ENCODE measurements around the gene COX20. TPM values are rescaled to one million over a fixed set of nuclear protein-coding genes. Genes with fewer than 3 reads are reported as not detected.

The COX20 gene
- total RNA-seq, 1 experiment from 2014 or later: 55.0 TPM

- POLR2A ChIA-PET: no interaction called here
- Histone ChIP-seq H3K4me1 (ENCODE audit: control insufficient read depth, insufficient read depth, low read length) (no peaks in the 10 kb centered on the region), H3K27ac (ENCODE audit: low read length) (no peak overlapping the region), H3K27me3 (ENCODE audit: control insufficient read depth, insufficient read depth, low read length) (no peaks in the 10 kb centered on the region; the same call in 1 of the 2 replicates), H3K36me3 (ENCODE audit: control insufficient read depth, insufficient read depth, low read length) (no peaks in the 10 kb centered on the region), H3K4me3 (ENCODE audit: low read depth in 2 of 2, low read length in 2 of 2) (no peak overlapping the region), H3K9me3 (ENCODE audit: control insufficient read depth, insufficient read depth, low read depth, low read length) (no peaks in the 10 kb centered on the region)
- TF ChIP-seq SIN3A (IDR thresholded peaks at IDR 0.05; ENCODE audit: borderline replicate concordance, insufficient read depth, low read depth, low read length) (no peak), TCF7L2 (IDR thresholded peaks at IDR 0.05; ENCODE audit: low read depth, low read length) (no peak), CTCF (IDR thresholded peaks at IDR 0.05) (no peak), POLR2AphosphoS5 (IDR thresholded peaks at IDR 0.05; ENCODE audit: low read depth, low read length) (no peak), REST (IDR thresholded peaks at IDR 0.05; ENCODE audit: insufficient read depth in 1 of 2, low read depth in 2 of 2, low read length in 1 of 2) (no peak)
- CTCF ChIA-PET: no interaction called here
- intact Hi-C loops (cut with micrococcal nuclease; ENCODE audit: unreplicated experiment) (no loop called here), in situ Hi-C loops (cut with HindIII; ENCODE audit: low pct_unique_long_range_greater_than_20kb, low sequenced_read_pairs) (no loop called here)
- no peak for ATAC-seq
- BruUV-seq (replicated peaks): no TSS peak
- no peak for DNase-seq (ENCODE audit: low read depth, low spot score)
Measured at GRCh38 chr1:244789276-244789580, 46.2 kb upstream of the COX20 start.

GRCh38 chr1:244789731-244790130 is 45.7 kb upstream of the COX20 start:
- no peaks in the 10 kb centered on the region for H3K9me3 ChIP-seq (ENCODE audit: control insufficient read depth, insufficient read depth, low read depth, low read length)
- no peak overlapping the region for H3K27ac ChIP-seq (ENCODE audit: low read length)
- H3K36me3 ChIP-seq (ENCODE audit: control insufficient read depth, insufficient read depth, low read length): no peaks in the 10 kb centered on the region
- no peaks in the 10 kb centered on the region; the same call in 1 of the 2 replicates for H3K27me3 ChIP-seq (ENCODE audit: control insufficient read depth, insufficient read depth, low read length)
- in situ Hi-C loops (cut with HindIII; ENCODE audit: low pct_unique_long_range_greater_than_20kb, low sequenced_read_pairs) (no loop called here), intact Hi-C loops (cut with micrococcal nuclease; ENCODE audit: unreplicated experiment) (no loop called here)
- no peak for DNase-seq (ENCODE audit: low read depth, low spot score)
- ChIA-PET POLR2A (interaction anchor here (0.5 to 0.6 kb wide), 2 partner anchors 29 to 193 kb away, joined by 6 to 7 read pairs; no protein-coding TSS in a partner anchor), CTCF (no interaction called here)
- BruUV-seq (replicated peaks): no TSS peak
- ATAC-seq: no peak
- H3K4me1 ChIP-seq (ENCODE audit: control insufficient read depth, insufficient read depth, low read length): no peaks in the 10 kb centered on the region
- TF ChIP-seq CTCF (IDR thresholded peaks at IDR 0.05) (no peak), POLR2AphosphoS5 (IDR thresholded peaks at IDR 0.05; ENCODE audit: low read depth, low read length) (no peak), SIN3A (IDR thresholded peaks at IDR 0.05; ENCODE audit: borderline replicate concordance, insufficient read depth, low read depth, low read length) (no peak), TCF7L2 (IDR thresholded peaks at IDR 0.05; ENCODE audit: low read depth, low read length) (no peak), REST (IDR thresholded peaks at IDR 0.05; ENCODE audit: insufficient read depth in 1 of 2, low read depth in 2 of 2, low read length in 1 of 2) (no peak)
- H3K4me3 ChIP-seq (ENCODE audit: low read depth in 2 of 2, low read length in 2 of 2): no peak overlapping the region

Measured in Panc1 (cell line).